ENCODE results near the gene ETV3L. TPM values are rescaled to one million over a fixed set of nuclear protein-coding genes. Genes with fewer than 3 reads are reported as not detected.

The ETV3L gene
- total and polyA plus RNA-seq, 2 of the 8 experiments (the other 6 are each of a cell fraction or from before 2014, with no cell fraction given): 0.17 to 0.26 TPM

DNA sequence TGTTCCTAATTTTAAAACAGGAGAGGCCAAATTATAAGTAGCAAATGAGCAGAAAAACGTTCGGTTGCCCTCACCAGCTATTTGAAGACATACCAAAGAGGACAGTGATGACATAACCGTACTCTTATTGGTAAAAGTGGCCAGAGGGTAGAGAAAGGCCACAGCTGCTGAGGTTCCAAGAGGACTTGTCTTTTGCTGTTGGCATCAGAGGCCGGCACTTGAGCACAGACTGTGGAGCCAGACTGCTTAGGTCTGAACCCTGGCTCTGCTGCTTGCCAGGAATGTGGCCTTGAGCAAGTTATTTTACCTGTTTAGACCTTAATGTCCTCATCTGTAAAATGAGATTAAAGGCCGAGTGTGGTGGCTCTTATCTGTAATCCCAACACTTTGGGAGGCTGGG is 14.9 kb downstream of the ETV3L start (continued):
- TF ChIP-seq, protein P1, sequence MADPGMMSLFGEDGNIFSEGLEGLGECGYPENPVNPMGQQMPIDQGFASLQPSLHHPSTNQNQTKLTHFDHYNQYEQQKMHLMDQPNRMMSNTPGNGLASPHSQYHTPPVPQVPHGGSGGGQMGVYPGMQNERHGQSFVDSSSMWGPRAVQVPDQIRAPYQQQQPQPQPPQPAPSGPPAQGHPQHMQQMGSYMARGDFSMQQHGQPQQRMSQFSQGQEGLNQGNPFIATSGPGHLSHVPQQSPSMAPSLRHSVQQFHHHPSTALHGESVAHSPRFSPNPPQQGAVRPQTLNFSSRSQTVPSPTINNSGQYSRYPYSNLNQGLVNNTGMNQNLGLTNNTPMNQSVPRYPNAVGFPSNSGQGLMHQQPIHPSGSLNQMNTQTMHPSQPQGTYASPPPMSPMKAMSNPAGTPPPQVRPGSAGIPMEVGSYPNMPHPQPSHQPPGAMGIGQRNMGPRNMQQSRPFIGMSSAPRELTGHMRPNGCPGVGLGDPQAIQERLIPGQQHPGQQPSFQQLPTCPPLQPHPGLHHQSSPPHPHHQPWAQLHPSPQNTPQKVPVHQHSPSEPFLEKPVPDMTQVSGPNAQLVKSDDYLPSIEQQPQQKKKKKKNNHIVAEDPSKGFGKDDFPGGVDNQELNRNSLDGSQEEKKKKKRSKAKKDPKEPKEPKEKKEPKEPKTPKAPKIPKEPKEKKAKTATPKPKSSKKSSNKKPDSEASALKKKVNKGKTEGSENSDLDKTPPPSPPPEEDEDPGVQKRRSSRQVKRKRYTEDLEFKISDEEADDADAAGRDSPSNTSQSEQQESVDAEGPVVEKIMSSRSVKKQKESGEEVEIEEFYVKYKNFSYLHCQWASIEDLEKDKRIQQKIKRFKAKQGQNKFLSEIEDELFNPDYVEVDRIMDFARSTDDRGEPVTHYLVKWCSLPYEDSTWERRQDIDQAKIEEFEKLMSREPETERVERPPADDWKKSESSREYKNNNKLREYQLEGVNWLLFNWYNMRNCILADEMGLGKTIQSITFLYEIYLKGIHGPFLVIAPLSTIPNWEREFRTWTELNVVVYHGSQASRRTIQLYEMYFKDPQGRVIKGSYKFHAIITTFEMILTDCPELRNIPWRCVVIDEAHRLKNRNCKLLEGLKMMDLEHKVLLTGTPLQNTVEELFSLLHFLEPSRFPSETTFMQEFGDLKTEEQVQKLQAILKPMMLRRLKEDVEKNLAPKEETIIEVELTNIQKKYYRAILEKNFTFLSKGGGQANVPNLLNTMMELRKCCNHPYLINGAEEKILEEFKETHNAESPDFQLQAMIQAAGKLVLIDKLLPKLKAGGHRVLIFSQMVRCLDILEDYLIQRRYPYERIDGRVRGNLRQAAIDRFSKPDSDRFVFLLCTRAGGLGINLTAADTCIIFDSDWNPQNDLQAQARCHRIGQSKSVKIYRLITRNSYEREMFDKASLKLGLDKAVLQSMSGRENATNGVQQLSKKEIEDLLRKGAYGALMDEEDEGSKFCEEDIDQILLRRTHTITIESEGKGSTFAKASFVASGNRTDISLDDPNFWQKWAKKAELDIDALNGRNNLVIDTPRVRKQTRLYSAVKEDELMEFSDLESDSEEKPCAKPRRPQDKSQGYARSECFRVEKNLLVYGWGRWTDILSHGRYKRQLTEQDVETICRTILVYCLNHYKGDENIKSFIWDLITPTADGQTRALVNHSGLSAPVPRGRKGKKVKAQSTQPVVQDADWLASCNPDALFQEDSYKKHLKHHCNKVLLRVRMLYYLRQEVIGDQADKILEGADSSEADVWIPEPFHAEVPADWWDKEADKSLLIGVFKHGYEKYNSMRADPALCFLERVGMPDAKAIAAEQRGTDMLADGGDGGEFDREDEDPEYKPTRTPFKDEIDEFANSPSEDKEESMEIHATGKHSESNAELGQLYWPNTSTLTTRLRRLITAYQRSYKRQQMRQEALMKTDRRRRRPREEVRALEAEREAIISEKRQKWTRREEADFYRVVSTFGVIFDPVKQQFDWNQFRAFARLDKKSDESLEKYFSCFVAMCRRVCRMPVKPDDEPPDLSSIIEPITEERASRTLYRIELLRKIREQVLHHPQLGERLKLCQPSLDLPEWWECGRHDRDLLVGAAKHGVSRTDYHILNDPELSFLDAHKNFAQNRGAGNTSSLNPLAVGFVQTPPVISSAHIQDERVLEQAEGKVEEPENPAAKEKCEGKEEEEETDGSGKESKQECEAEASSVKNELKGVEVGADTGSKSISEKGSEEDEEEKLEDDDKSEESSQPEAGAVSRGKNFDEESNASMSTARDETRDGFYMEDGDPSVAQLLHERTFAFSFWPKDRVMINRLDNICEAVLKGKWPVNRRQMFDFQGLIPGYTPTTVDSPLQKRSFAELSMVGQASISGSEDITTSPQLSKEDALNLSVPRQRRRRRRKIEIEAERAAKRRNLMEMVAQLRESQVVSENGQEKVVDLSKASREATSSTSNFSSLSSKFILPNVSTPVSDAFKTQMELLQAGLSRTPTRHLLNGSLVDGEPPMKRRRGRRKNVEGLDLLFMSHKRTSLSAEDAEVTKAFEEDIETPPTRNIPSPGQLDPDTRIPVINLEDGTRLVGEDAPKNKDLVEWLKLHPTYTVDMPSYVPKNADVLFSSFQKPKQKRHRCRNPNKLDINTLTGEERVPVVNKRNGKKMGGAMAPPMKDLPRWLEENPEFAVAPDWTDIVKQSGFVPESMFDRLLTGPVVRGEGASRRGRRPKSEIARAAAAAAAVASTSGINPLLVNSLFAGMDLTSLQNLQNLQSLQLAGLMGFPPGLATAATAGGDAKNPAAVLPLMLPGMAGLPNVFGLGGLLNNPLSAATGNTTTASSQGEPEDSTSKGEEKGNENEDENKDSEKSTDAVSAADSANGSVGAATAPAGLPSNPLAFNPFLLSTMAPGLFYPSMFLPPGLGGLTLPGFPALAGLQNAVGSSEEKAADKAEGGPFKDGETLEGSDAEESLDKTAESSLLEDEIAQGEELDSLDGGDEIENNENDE (IDR thresholded peaks at IDR 0.05; ENCODE audit: insufficient replicate concordance, low read length): no peak
- TF ChIP-seq CREB1 (IDR thresholded peaks at IDR 0.05) (no peak), EP300 (IDR thresholded peaks at IDR 0.05; ENCODE audit: borderline replicate concordance in 1 of 2, low read depth in 2 of 2, low read length in 2 of 2) (no peak), HDAC2 (IDR thresholded peaks at IDR 0.05; ENCODE audit: borderline replicate concordance in 1 of 2, low read depth in 2 of 2, low read length in 2 of 2) (no peak), EZH2 (IDR thresholded peaks at IDR 0.05; ENCODE audit: low read depth, low read length, severe bottlenecking) (no peak), KDM4A (IDR thresholded peaks at IDR 0.05; ENCODE audit: low read depth, low read length, severe bottlenecking) (no peak), RNF2 (IDR thresholded peaks at IDR 0.05; ENCODE audit: borderline replicate concordance, low read depth, low read length, missing control alignments, poor library complexity, severe bottlenecking) (no peak)
